Right lobe of liver (tissue), 4 donors: Measurements from ENCODE around the gene NEDD4L.

Source experiments
- CTCF ChIP-seq, 4 donors: fragments of 200-600 bp in 3 of 4; fragments of 450-650 bp in 1 of 4; IDR thresholded peaks; one replicate each; pipeline versions ENCODE4 v1.5.1 to v1.8.0; 2016 to 2022; ENCODE audit warnings: antibody characterized with exemption in 4 of 4, mild to moderate bottlenecking in 2 of 4
- POLR2A ChIP-seq: fragments of 450-650 bp; IDR thresholded peaks from one replicate; pipeline ENCODE4 v1.6.1; 2017; ENCODE audit warnings: antibody characterized with exemption, mild to moderate bottlenecking
- donor health status: DM: no; HTN: no; CAD: no.
- donor health status: DM: no; HTN: no; CAD: no.
- donor health status: DM: no; HTN: yes; CAD: no.

GRCh38 chr18:58024139-58024538 lies 19.9 kb upstream of the NEDD4L start:
- TF ChIP-seq CTCF (IDR thresholded peaks at IDR 0.05), result no peak
- TF ChIP-seq POLR2A, result no peak
